Measurements from ENCODE around the gene NELFB.

DNA sequence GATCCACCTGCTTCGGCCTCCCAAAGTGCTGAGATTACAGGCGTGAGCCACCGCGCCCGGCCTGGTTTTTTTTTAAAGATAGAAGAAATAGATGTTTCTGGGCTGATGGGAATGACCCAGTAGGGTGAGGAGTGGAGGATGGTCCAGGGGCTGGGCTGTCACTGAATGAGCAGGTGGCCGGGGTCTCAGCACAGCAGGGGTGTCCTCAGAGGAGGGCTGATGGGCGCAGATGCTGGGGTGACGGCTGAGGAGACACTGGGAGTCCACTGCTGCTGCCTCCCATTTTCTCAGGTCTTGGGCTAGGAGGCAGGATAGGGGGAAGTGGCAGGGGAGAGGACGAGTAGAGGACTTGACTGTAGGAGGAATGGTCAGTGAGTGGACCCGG lies 20.1 kb downstream of the NELFB start:
- no peak for TF ChIP-seq CTCF (IDR thresholded peaks at IDR 0.05)
- no peak for TF ChIP-seq POLR2A (IDR thresholded peaks at IDR 0.05)
